SKM-1 (cell line): ENCODE data around the gene FNDC3A.

ENCODE experiments used
- DNase-seq: peaks from one replicate; lab custom pipeline; 2025; ENCODE audit not compliant: unreplicated experiment; lab: John Stamatoyannopoulos, UW

Gene FNDC3A

DNA sequence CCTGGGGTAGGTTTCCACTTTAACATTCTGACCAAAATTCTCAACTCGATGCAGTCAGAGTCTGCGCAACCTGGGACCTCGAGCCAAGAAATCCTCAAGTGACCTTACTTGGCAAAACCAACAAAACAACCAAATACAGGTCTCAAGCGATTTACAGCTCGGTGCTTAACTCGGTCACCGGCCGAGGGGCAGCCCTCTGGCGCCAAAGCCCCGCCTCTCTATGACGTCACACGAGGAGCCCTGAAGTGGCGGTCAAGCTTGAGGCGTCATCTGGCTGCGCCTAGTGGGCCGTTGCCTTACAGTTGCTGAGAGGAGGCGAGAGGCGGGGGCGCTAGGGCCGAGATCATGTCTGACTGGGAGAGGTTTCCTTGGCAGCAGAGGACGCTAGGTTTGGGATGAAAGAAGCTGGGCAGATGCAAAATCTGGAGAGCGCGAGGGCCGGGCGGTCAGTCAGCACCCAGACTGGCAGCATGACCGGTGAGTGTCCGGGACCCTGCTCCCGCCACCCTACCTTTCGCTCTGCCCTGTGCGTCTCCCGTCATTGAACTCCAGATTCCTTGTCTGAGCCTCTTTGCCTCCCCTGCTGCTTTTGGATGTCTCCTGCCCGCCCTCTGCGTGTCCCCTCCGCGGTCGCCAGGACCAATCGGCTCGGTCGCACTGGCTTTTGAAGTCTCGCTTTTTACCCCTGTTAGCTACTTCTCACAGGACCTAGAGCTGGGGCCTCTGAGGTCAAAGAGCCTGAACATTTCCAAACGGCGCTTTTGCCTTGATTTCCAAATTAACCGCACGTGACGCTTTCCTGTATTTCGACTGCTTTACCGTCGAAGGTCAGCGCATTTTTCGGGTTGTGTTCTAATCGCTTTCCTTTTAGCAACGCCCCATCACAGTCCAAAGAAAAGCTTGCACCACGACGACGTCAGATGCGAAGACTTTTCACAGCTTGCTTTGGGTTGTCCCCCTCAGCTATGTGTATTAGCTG lies 272.2 kb downstream of the FNDC3A start, which contains the start of gene CDADC1:
Gene CDADC1 (plus strand): TSS at position 283 of the 979 bp plus-strand sequence. CDS start 113 bp downstream, at position 396.
- peak; percentile 95 for DNase-seq

DNA sequence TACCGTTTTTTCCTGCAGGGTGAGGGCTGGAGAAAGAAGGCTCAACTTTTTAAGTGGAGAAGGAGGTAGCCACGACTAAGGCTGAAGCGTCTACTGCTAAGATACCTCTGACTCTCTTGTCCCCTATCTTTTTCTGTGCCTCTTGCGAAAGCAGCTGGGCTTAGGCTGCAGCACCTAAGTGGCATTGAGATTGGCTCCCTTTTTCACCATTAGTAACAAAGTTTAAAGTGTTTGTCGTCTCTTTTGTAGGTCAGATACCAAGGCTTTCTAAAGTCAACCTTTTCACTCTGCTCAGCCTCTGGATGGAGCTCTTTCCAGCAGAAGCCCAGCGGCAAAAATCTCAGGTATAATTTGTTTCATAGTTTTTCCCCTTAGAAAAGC lies 272.9 kb downstream of the FNDC3A start:
- no peak for DNase-seq

GRCh38 chr13:49251326-49251725 lies 275.6 kb downstream of the FNDC3A start:
- no peak for DNase-seq

GRCh38 chr13:49253310-49253709 lies 277.6 kb downstream of the FNDC3A start:
- no peak for DNase-seq

DNA sequence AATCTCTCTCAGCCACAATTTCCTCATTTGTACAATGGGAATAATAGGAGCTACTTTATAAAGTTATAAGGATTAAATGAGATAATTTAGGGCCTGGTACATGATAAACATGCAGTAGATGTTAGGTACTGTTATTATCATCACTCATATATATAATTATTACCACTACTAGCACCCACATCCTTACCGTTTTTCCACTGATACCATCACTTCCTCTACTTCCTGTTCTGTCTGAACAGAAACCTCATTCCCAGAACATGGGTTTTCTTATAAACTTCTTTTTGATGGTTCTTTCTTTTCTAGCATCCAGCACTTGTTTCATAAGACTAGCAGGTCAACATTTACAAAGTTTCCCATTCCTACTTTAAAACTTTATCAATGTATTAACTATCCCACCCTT lies 278.3 kb downstream of the FNDC3A start:
- DNase-seq = no peak

DNA sequence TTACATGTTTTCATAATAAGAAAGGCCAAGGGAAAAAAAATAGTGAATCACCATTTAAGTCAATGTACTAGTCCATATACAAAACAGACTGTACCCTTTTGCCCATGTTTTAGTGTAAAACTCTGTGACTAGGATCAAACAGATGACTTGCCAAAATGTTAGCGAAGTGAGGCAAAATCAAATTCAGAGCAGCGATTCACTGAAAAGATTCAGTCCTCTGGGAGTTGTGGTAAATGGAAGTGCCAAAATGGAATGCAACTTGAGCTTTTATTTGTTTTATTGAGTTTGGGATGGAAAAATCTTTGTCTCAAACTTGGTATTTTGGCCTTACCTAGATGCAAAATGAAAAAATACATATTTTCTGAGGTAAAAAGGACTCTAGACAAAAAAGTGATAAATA lies 281.1 kb downstream of the FNDC3A start:
- no peak for DNase-seq

- no peak for DNase-seq
Observed at GRCh38 chr13:49258089-49258796, 282.5 kb downstream of the FNDC3A start.
